GM18951 (cell line): ENCODE data around the gene SLC6A11.

Experiments
- POLR2A ChIP-seq: IDR thresholded peaks from 4 replicates; pipeline ENCODE4 v1.6.1; 2011; ENCODE audit warnings: mild to moderate bottlenecking; ENCODE audit not compliant: insufficient read length, insufficient read depth; ENCODE audit errors: extremely low read depth
- in situ Hi-C: fragments of 300-500 bp; cut with MboI; formaldehyde crosslinking; loops from one replicate; pipeline ENCODE4 v1.12.0; 2022; ENCODE audit warnings: low sequenced_read_pairs, mixed read lengths, inconsistent platforms; ENCODE audit not compliant: unreplicated experiment

SLC6A11 gene

DNA sequence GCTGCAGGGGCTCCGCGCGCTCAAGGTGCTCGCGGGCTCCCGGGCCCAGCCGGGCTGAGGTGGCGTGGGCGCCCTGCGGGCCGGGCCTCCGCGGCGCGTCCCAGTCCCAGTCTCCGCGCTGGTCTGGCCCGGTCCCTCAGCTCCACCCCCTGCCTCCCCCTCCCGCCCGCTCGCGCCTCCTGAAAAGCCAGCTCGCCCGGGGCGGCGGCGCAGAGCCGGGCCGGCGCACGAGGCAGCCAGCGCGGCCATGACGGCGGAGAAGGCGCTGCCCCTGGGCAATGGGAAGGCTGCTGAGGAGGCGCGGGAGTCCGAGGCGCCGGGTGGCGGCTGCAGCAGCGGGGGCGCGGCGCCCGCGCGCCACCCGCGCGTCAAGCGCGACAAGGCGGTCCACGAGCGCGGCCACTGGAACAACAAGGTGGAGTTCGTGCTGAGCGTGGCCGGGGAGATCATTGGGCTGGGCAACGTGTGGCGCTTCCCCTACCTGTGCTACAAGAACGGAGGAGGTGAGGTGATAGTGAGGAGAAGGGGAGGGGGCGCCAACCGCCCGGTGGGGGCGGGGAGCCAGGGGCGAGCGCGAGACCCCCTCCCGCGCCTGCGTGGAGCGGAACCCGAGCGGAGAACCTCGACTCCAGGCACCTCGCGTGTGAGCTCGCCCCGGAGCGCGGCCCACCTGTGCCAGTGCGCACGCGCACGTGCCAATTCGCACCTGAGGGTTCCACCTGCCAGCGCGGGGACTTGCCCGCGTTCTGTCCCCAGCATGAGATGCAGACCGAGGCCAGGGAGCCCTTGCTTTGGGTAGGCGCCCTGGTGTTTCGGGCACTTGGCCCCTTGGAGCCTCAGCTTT is at the start of gene SLC6A11:
TSS of gene SLC6A11 (plus strand) at position 210 of the 844 bp plus-strand sequence. CDS start at position 248, 38 bp downstream.
- no peak for TF ChIP-seq POLR2A
- in situ Hi-C loops = no loop called here

DNA sequence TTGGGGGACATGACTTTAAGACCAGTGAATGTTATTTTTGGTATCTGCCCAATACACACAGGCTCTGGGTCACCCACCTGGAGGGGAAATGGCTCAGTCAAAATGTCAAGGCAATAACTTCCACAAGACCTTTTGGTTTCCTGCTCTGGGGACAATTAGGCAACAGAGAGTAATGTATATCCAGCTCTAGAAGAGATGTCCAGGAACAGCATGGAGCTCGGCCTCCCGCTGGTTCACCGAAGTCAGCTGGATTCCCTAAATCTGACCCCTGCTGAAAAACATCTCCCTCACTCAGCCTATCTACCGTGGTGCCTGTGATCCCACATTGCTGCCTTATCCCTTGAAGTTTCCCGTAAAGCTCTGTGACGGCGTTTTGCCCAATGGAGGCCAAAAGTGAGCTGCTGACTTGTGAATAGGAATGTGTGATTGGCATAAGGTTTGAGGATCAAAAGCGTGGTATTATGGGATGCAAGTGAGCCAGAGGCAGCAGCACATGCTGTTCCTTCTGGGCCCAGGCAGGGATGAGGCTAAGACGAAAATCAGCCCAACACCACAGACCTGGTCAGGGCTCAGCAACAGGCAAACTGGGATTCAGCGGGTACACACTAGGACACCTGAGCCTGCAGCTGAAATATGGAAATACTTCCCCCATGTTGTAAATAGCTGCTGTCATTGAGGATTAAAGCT is 47.2 kb upstream of the SLC6A11 start:
- in situ Hi-C loops = no loop called here
- no peak for TF ChIP-seq POLR2A

DNA sequence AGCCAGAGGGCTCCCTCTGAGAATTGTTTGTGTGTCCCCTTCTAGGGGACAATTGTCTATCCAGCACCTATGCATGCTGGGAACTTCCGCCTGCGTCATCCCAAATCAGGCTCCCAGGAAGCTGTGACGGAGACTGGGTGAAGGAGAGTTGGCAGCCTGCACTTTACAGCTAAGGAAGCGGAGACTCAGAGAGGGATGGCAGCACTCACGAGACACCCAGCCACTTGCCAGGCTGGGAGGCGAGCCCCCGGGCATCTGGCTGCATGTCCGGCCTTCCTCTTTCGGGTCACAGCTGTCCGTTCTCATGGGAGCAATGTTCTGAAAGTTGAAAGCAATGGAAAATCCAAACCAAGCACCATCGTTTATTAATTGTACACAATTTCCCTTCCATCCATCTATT is 45.5 kb upstream of the SLC6A11 start:
- in situ Hi-C loops = no loop called here
- TF ChIP-seq POLR2A = no peak

DNA sequence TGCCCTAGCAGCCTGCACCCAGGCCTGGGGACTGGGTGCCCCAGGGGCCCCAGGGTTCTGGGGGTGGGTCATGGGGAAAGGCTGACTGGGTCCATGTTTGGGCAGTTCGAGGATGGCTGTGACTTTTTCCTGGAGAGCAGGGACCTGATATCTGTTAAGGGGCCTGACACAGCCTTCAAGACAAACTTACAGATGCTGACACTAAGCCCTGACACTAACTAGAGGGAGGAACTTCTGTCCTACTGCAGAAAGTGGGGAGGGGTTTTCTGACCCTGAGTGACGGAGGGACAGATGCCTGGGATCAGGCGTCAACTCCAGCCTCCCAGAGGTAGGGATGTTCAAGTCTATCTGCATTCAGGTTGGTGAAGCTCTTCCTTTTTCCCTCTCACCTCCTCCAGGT is 45.0 kb upstream of the SLC6A11 start:
- no peak for TF ChIP-seq POLR2A
- in situ Hi-C loops = no loop called here

DNA sequence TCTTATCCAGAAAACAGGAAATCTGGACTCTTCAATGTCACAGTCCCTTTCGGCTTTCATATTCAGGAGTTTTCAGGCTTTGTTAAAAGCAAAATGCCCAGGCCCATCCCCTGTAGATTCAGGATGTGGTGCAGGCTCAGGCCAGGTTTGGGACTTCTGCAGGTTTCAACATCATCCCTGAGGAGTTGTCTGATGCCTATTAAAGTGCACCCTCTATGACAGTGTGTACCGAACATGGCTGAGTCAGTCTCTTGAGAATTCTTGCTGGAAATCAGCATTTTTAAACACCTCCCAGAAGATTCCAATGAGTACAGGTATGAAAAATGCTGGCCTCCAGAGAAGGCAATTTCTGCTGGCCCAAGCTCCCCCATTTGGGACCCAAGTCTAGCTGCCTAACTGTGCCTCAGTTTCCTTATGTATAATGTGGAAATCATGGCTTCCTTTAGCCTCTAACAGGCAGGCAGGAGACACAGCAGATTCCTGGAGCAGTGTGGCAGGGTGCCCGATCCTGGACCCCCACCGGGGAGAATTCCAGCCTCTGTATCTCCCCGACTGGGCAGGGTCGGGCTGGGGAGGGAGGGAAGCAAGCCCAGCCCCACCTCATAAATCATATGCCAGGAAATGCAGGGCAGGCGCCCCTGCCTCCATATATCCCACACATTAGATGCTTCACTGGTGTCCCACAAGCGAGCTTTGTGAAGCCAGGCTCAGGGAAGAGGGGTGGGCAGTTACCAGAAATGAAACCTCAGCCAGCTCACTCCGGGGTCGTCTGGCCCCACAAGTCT is 44.4 kb upstream of the SLC6A11 start:
- no peak for TF ChIP-seq POLR2A
- in situ Hi-C loops = no loop called here

DNA sequence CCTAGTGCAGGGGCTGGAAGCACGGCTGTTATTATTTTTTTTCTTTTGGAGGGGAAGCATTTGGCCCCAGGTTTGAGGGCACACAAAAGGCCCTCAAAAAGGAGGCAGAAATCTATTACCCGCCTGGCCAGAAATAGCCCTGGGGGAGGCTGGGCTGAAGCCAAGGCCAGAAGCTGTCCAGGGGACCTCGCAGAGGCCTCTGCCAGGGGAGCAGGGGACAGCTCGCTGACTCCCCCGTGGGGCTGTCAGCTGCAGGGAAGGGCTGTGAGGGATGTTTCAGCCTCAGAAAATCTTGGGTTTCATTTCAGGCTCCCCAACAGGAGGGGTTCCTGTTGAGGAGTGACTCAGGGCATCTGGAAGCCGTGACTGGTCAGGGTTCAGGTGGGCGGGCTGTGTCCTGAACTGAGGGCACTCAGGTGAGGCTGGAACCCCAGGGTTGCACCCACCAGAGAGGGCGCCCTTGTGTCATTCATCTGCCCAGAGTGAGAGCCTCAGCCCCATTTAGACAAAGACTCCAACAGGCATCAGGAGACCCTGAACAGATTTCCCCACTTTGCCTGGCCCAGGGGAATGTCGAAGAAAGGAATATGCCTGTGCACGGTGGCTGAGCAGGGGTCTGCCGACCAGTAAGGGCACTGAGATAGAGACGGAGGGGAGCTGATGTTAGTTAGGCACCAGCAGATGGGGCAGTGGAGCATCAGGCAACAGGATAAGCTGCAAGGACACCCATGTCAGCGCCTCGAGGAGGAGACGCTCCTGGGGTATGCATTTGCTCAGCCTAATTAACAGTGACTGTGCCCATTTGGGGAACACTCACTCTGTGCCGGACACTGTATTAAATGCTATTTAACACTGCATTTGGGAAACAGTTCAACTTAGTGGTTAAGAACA is 43.5 kb upstream of the SLC6A11 start:
- TF ChIP-seq POLR2A = no peak
- in situ Hi-C loops = no loop called here

DNA sequence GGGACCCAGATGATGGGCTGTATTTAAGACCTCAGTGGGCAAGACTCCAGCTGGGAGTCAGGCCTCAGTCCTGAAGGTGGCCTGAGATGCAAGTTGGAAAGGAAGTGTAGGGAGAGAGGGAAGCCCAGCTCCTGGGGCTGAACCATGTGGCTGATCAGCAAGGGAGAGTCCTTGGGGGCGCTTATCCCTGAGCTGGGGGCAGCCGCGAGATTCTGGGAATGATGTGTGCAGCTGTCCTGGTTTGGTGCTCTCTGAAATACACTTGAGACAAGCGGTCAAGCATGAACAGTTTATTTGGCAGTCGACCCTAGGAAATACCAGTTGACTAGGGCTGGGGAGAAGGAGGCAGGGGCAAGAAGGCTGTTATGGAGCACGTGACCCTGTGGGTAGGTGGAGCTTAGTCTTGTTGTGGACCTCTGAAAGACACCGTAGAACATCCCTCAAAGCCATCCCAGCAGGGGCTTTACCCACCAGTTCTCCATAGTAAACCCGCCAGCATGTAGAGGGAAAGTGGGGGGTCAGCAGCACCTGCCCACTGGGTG is 41.8 kb upstream of the SLC6A11 start:
- in situ Hi-C loops = no loop called here
- no peak for TF ChIP-seq POLR2A

DNA sequence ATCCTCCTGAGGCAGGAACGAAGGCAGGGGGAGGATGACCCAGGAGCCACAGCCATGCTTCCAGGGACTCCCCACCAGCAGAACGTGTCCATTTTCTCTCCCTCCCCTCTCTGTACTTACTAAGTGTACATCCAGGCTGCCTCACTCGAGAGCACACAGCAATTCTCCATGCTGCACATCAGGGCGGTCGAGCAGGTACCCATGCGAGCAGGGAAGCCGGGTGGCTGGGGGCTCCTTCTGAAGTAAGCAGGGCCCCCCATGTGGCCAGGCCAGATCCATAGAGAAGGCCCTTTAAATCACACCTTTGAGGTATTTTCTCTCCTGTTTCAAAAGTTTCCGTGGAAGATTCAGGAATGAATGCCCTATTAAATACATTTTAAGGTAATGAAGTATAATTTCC is 41.2 kb upstream of the SLC6A11 start:
- no peak for TF ChIP-seq POLR2A
- in situ Hi-C loops = no loop called here

DNA sequence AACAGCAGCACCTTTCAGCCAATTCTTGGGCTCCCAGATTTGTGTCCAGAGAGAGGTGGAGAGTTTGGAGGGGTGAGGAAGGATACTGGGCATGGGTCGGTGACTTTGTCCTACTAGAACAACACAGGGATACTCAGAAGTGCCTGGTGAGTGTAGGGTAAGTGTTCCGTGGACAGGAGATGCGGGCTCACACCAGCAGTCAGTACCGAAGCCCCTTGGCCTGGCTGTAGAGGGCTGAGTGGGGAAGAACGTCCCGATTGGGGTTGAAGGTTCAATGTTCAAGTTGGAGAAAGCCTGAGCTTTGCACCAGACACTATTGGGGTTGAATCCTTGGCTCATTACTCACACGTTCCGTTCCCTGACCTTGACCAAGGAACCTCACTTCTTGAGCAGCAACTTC is 40.8 kb upstream of the SLC6A11 start:
- in situ Hi-C loops = no loop called here
- TF ChIP-seq POLR2A = no peak

DNA sequence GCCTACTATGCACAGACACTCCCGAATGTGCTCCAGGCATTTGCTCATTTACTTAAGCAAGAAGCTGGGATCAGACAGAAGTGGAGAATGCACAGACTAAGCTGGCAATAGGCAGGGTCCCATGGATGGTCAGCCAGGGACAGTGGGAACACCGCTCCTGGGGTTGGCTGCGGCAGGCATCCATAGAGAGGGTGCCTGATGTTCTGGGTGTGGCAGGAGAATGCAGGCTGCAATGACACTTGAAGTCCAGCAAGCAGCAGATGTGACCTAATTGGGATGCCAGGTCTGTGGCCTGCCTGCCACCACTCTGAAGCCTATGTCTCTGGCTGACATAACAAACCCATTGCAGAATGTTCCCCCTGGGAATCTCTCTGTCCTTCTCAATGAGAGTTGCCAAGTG is 40.2 kb upstream of the SLC6A11 start:
- in situ Hi-C loops = no loop called here
- no peak for TF ChIP-seq POLR2A

DNA sequence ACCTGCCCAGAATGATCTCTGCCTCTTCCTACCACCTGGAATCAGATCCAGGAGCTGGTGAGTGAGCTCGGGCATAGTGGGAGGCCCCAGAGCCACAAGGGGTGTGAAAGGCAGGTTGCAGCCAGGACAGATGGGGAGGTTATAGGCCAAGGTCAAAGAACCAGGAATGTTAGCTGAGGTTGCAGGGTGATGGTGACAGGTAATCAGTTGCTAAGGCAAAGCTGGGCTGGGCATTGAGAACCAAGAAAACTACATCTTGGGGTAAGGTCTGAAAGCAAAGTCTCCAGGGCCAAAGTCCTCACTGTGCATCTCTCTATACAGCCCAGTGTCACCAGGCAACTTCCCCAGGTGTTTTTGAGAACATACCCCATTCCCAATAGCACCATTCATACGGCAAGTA is 38.4 kb upstream of the SLC6A11 start:
- no peak for TF ChIP-seq POLR2A
- in situ Hi-C loops = no loop called here
